C4-2B (cell line): Measurements from ENCODE around the gene FXYD1.

Experiments
- CTCF ChIP-seq: fragments of 450-650 bp; conservative IDR thresholded peaks from 2 replicates; pipeline ENCODE4 v1.5.1; 2017; ENCODE audit warnings: mild to moderate bottlenecking
- ZFX ChIP-seq: fragments of 450-650 bp; IDR thresholded peaks from 2 replicates; pipeline ENCODE4 v1.6.1; 2017

GRCh38 chr19:35136231-35136630 lies 2.4 kb upstream of the FXYD1 start:
- TF ChIP-seq CTCF (no peak), ZFX (no peak)
